WI38 (cell line): ENCODE data around the gene ITGB1BP1.

Source experiments
- H3K4me3 ChIP-seq: 2 replicates; pipeline ENCODE4 v1.5.1; 2011; ENCODE audit warnings: low read depth, mild to moderate bottlenecking, control low read depth, low read length
- TF ChIP-seq, protein P1 (sequence below): IDR thresholded peaks from 2 replicates; pipeline ENCODE4 v1.5.1; 2012; ENCODE audit warnings: low read depth, mild to moderate bottlenecking, control low read depth, low read length

Gene ITGB1BP1

DNA sequence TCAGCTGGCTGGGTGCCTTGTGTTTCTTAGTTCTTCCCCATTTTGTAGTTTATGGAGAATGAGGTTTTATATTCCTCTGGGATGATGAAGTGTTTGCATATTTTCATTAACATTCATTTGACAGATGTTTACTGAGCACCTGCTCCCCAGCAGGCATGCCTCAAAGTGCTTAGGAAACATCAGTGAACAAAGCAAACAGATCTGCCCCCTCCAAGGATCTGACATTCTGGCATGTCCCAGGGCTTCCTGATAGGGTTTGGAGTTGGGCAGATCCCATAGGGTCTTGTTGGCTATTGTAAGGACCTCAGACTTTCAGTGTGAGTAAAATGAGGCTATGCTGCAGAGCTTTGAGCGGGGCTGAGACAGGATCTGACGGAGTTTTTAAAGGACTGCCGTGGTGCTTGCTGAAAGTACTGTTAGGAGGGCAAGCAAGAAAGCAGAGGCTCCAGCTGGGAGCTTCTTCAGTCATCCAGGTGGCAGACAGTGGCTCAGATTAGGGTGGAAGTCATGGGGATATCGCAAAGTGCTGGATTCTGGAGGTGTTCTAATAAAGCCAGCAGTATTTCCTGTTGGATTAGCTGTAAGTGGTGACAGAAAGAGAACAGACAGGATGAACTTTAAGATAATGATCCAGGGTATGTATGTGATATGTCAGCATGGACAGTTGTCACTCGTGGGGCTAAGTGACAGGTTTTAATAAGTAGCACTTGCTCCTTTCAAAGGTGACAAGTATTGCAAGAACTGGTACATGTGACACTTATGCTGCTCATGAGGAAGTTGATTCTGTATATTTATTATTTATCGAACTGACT lies 39.8 kb upstream of the ITGB1BP1 start:
- TF ChIP-seq, protein P1, sequence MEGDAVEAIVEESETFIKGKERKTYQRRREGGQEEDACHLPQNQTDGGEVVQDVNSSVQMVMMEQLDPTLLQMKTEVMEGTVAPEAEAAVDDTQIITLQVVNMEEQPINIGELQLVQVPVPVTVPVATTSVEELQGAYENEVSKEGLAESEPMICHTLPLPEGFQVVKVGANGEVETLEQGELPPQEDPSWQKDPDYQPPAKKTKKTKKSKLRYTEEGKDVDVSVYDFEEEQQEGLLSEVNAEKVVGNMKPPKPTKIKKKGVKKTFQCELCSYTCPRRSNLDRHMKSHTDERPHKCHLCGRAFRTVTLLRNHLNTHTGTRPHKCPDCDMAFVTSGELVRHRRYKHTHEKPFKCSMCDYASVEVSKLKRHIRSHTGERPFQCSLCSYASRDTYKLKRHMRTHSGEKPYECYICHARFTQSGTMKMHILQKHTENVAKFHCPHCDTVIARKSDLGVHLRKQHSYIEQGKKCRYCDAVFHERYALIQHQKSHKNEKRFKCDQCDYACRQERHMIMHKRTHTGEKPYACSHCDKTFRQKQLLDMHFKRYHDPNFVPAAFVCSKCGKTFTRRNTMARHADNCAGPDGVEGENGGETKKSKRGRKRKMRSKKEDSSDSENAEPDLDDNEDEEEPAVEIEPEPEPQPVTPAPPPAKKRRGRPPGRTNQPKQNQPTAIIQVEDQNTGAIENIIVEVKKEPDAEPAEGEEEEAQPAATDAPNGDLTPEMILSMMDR: no peak
- H3K4me3 ChIP-seq: no peak overlapping the region

DNA sequence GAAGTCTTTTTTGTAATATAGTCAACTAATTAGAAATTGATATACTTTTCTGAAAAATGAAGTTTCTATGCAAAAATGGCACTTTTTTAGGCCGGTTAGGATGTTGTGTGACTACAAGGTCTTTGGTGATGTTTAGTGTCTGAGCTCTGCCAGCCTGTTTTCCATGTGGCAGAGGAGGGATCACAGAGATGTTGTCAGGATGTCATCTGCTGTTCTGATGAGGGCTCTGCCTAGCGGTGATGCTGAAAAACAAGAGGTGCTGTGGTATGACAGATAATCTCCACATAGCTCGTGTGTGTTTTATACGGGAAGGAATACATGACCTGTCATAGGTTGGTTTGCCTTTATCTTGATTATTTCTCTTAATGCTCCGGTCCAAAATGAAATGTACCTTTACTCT lies 39.0 kb upstream of the ITGB1BP1 start:
- TF ChIP-seq, protein P1: no peak

DNA sequence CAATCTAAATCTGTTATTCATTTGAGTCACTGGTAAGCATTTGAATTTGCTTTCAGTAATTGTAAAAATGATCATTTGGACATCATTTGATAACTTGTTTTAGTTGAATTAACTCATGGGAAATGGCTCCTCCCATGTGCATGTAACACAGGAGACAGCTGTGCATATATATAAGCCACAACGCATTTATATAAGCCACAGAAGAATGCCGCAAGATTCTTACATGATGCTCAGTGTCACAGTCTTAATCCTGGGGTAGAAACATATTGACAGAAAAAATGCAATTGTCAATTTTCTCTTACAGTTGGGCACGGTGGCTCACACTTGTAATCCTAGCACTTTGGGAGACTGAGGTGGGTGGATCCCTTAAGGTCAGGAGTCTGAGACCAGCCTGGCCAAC lies 37.8 kb upstream of the ITGB1BP1 start:
- H3K4me3 ChIP-seq: no peak overlapping the region
- TF ChIP-seq, protein P1: no peak

More for the DNA sequence above, 39.0 kb upstream of the ITGB1BP1 start:
- no peak overlapping the region for H3K4me3 ChIP-seq

DNA sequence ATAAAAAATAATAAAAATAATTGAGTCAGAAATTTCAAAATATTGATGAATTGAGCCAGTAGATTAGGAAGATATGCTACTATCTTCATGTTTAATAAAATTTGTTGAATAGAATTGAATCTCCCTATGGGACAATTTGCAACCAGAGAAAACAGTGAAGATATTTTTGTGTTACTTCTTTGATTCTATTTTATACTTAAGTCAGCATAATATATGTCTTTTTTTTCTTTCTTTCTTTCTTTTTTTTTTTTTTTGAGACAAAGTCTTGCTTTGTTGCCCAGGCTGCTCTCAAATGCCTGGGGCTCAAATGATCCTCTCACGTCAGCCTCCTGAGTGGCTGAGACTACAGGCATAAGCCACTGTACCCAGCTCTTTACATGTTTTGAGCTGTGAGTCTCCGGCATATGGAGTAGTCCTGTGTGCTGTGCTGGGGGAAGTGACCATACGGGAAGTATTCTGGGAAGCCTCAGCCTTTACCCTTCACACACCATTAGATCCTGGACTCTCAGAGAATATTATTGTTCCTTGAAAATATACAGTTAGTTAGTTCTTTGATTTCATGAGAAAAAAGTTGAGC lies 37.2 kb upstream of the ITGB1BP1 start:
- TF ChIP-seq, protein P1: no peak
- no peak overlapping the region for H3K4me3 ChIP-seq

DNA sequence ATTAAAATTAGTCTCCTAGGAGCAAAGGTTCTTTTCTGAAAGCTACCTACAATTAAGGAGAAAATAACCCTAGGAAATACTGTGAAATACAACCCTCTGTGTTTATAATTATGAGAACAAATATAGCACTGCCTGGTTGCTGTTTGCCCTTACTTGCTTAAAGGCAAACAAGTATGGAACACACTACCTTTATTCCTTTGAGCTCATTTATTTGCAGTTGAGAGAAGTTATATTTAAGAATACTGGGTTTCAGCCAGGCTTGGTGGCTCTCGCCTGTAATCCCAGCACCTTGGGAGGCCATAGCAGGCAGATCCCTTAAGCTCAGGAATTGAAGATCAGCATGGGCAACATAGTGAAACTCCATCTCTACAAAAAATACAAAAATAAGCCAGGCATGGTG lies 27.9 kb upstream of the ITGB1BP1 start:
- TF ChIP-seq, protein P1: no peak
- no peak overlapping the region for H3K4me3 ChIP-seq

DNA sequence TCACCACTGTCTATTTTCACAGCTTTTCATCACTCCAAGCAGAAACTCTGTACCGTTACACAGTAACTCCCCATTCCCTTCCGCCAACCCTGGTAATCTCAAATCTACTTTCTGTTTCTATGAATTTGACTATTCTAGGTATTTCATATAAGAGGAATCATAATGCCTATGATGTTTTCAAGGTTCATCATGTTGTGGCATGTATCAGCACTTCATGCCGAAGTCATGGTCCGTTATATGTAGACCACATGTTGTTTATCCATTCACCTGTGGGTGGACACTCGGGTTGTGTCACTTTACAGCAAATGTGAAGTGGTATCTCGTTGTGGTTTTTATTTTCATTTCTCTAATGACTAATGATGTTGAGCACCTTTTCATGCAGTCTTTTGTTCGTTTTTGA lies 21.8 kb upstream of the ITGB1BP1 start:
- no peak overlapping the region for H3K4me3 ChIP-seq
- TF ChIP-seq, protein P1: no peak

DNA sequence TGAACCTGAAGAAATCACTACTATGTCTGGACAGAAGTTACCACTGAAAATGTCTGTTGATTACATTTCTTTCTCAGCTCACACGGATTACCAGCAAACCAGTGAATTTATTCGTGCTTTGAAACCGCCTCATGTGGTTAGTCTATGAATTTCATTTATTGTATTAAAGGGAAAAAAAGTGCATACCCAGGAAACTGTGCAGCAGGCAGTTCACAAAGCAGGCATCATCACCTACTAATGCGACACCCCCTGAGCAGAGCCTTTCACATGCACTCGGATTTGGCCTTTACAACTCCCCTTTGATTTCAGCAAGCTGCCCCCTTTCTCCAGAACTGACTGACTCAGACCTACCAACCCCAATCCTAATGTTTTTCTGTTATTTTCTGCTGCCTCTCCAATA lies 20.2 kb upstream of the ITGB1BP1 start:
- no peak overlapping the region for H3K4me3 ChIP-seq
- TF ChIP-seq, protein P1: no peak
